HG02973 (cell line): ENCODE data around the gene CYP24A1.

Source experiments
- ATAC-seq: cut with Tn5 transposase; IDR thresholded peaks from one replicate; pipeline ENCODE4 v1.9.1; 2021; ENCODE audit warnings: moderate library complexity; ENCODE audit not compliant: unreplicated experiment

CYP24A1 gene

GRCh38 chr20:54203281-54203680 is 29.5 kb upstream of the CYP24A1 start:
- ATAC-seq: no peak

- no peak for ATAC-seq
These were observed 27.6 kb upstream of the CYP24A1 start for GRCh38 chr20:54201268-54201846.

- no peak for ATAC-seq
These were observed 26.9 kb upstream of the CYP24A1 start for GRCh38 chr20:54200487-54201267.

GRCh38 chr20:54199721-54200176 is 26.0 kb upstream of the CYP24A1 start:
- ATAC-seq: no peak

- no peak for ATAC-seq
These were observed 25.5 kb upstream of the CYP24A1 start for GRCh38 chr20:54199283-54199682.

GRCh38 chr20:54197621-54198604 is 24.1 kb upstream of the CYP24A1 start:
- ATAC-seq: no peak

GRCh38 chr20:54195483-54196472 is 22.0 kb upstream of the CYP24A1 start:
- ATAC-seq: no peak

GRCh38 chr20:54194724-54195438 is 21.1 kb upstream of the CYP24A1 start:
- ATAC-seq: no peak

GRCh38 chr20:54193817-54194216 is 20.0 kb upstream of the CYP24A1 start:
- no peak for ATAC-seq

- ATAC-seq: no peak
These were observed 16.4 kb upstream of the CYP24A1 start for GRCh38 chr20:54190217-54190616.

GRCh38 chr20:54189630-54190029 is 15.8 kb upstream of the CYP24A1 start:
- ATAC-seq: no peak

- no peak for ATAC-seq
These were observed 14.5 kb upstream of the CYP24A1 start for GRCh38 chr20:54188132-54188849.

GRCh38 chr20:54184904-54185626 is 11.3 kb upstream of the CYP24A1 start:
- no peak for ATAC-seq

- no peak for ATAC-seq
These were observed 10.3 kb upstream of the CYP24A1 start for GRCh38 chr20:54184071-54184470.

- ATAC-seq: no peak
These were observed 7.1 kb upstream of the CYP24A1 start for GRCh38 chr20:54180931-54181330.

- ATAC-seq: no peak
These were observed 6.2 kb upstream of the CYP24A1 start for GRCh38 chr20:54179946-54180345.

GRCh38 chr20:54178256-54178655 is 4.5 kb upstream of the CYP24A1 start:
- no peak for ATAC-seq

- ATAC-seq: no peak
These were observed 3.6 kb upstream of the CYP24A1 start for GRCh38 chr20:54177378-54177777.
